ENCODE measurements around the gene SPHK1.

DNA sequence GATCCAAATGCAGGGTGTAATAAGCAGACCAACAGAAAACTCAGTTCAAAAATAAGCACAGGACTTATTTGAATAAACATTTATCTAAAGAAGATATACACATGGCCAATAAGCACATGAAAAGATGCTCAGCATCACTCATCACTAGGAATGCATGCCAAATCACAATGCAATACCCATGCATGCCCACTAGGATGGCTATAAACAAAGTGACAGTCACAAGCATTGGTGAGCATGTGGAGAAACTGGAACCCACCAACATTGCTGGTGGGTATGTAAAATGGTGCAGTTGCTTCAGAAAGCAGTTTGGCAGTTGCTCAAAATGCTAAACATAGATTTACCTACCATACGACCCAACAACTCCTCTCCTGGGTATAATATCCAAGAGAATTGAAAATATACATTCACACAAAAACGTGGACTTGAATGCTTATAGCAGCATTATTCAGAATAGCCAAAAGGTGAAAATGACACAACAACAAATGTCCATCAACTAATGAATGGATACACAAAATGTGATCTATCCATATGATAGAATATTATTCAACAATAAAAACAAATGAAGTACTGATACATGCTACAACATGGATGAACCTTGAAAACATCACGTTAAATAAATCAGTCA is 48.4 kb downstream of the SPHK1 start:
- TF ChIP-seq BHLHE40 (IDR thresholded peaks at IDR 0.05; ENCODE audit: borderline replicate concordance) (no peak), FOXM1 (IDR thresholded peaks at IDR 0.05; ENCODE audit: borderline replicate concordance) (no peak), ARNT (IDR thresholded peaks at IDR 0.05) (no peak), SP1 (IDR thresholded peaks at IDR 0.05) (no peak)
